Caki2 (cell line): Measurements from ENCODE around the gene KRT3. TPM values are rescaled to one million over a fixed set of nuclear protein-coding genes. Genes with fewer than 3 reads are reported as not detected.

ENCODE experiments used
- DNase-seq: peaks from one replicate; pipeline ENCODE4 v3.0.0-alpha.2; 2015; ENCODE audit warnings: low read depth
- in situ Hi-C: cut with HindIII; loops from 2 replicates; pipeline ENCODE4 v1.10.0; 2016; ENCODE audit warnings: low sequenced_read_pairs, low pct_unique_long_range_greater_than_20kb, mixed read lengths
- total RNA-seq: library from RNA; depleted of rRNA; stranded (reverse); fragments of >200 nt; shearing (Covaris generic); gene quantifications from 2 replicates; pipeline ENCODE4 v1.2.3, GENCODE V29; 2014; ENCODE audit warnings: low replicate concordance

Gene KRT3
- total RNA-seq, 1 experiment from 2014 or later, result not detected

- no peak for DNase-seq
- in situ Hi-C loops, result no loop called here
Measured at GRCh38 chr12:52817699-52818238, 21.9 kb upstream of the KRT3 start.

DNA sequence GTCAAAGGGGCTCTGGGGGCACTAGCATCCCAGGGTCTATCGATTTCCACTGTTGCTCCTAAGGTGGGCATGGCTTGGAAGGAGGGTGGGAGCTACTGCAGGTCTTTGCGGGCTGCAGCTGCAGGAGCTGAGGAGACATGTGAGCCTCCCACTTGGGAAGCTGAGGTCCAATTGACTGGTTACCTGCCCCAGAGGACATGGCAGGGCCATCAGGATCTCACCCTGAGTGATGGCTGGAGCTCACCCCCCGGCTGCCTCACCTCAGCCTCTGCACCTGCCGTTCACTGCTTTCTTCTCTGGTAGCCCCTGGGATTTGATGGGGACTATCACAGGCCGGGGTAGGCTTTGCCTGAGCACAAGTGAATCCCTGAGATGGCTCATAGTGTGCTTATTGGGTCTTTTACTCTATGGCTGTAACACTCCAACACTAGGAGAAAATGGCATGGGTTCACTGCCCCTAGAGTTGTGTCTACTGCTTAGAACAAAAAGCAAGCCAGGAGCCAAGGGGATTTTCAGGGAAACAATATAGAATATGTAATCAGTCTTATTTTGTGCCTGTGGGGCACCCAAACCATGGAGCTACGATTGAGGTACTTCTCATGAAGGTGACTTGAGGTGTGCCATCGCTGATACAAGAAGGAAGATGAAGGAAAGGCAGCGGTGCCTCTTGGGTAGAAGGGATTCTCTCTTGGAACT lies 21.2 kb upstream of the KRT3 start:
- DNase-seq, result no peak
- in situ Hi-C loops, result no loop called here

GRCh38 chr12:52815676-52816588 lies 20.0 kb upstream of the KRT3 start:
- in situ Hi-C loops, result no loop called here
- DNase-seq, result no peak

GRCh38 chr12:52815161-52815560 lies 19.2 kb upstream of the KRT3 start:
- no peak for DNase-seq
- in situ Hi-C loops, result no loop called here

DNA sequence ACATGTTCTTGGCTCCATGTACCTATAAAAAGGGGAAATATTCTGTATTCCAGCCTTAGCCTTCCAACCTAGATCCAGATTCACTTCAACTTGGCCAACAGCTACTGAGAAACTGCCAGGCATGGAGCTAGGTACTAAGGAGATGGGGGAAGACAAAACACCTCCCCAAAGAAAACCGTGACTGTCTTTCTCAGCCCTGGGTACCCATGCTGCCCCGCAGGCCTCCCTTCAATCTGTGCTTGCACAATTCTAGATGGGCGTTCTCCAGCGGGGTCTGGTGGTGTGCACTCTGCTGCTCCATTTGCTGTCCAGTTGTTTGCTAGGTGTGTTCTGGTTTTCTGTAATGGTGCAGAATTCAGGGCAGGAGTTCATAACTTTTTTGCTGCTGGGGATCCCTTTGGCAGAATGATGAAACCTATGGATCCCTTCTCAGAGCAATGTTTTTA lies 18.8 kb upstream of the KRT3 start:
- no peak for DNase-seq
- in situ Hi-C loops, result no loop called here

DNA sequence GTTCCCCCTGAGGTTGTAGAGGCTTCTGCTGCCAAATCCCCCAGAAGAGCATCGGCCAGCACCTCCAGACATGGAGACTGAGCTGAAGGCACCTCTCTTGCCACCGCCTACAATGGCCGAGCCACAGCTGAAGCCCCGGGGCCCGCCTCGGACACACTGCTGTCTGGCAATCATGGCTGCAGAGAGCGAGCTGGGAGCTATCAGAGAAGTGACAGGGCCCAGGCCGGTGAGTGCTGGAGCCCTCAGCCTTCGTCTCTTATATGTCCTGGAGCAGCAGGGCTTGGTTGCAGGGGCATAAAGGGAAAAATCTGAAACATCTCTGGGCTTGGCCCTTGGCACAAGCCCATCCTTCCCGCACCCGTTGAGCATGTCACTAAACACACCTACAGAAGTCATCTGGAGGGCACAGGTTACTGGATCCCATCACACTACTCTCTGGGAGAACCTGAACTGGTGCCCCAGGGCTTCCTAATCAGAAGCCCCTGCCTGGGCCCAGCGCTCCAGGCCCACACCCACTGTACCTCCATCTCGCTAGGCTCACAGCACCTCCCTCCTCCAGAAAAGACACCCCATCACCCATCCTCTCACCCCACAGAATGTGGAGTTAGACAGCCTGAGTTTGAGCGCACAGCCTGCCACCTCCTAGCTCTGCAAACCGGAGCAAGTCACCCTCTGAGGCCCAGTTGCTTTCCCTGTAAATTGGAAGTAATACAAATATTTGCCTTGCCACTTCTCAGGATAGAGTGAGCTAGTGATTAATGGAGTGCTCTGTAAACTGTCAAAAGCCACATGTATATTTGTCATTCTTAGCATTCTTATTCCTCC lies 18.2 kb upstream of the KRT3 start, which contains the start of gene KRT4:
TSS of gene KRT4 (minus strand) at position 232 of the 825 bp plus-strand sequence. CDS start at position 174, 58 bp downstream.
- DNase-seq, result peak; percentile 19
- in situ Hi-C loops, result no loop called here

GRCh38 chr12:52813203-52813819 lies 17.4 kb upstream of the KRT3 start:
- in situ Hi-C loops, result no loop called here
- no peak for DNase-seq

DNA sequence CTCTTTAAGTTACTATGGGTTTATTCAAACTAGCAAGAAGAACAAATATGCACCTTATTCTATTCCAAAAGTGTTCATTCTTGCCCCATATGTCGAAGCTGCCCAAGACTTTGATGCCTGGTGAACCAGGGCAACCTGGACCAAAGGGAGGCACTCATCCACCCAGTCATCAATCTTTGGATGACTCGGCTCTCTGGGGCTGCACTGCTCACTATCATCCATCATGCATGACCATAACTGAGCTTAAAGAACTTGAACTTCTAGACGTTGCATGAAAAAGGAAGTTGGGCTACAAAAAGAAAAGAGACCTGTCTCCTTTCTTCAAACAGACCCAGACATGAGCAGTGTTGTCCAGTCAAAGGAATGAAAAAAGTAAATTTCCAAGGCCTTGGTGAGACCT lies 16.8 kb upstream of the KRT3 start:
- DNase-seq, result peak; percentile 43
- in situ Hi-C loops, result no loop called here

- no peak for DNase-seq
- in situ Hi-C loops, result no loop called here
Measured at GRCh38 chr12:52812073-52812400, 16.1 kb upstream of the KRT3 start.

DNA sequence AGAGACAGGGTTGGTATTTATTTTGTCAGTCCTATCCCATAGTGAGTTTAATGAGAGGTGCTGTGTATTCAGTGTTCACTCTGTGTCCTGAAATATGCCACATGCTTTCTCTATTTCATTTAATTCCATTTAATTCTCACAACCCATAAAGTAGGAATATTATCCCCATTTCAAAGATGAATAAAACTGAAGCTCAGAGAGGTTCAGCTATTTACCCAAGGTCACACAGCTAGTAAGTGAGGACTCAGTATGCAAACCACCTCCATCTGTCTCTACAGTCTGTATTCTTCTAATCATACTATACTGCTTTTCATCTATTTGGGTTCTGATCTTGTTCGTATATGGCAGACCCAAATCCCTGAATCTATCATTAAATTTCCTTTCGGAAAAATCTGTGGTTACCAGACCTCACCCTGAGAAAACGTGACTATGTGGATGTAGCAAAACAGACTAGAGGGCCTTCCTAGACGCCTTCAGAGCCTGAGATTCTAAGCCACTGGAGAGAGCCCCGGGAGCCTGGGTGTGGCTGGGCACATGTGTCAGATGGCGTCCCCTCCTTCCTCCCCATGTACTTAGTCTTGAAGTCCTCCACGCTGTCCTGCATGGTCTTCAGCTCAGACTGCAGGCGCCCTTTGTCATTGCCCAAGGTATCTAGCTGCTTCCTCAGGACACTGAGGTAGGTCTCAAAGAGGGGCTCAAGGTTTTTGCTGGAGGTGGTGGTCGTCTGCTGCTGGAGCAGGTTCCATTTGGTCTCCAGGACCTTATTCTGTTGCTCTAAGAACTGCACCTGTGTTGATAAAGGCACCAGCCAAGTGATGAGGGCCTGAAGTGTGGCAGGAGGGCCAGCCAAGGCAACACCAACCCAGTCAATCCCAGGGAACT lies 15.5 kb upstream of the KRT3 start:
- no peak for DNase-seq
- in situ Hi-C loops, result no loop called here

DNA sequence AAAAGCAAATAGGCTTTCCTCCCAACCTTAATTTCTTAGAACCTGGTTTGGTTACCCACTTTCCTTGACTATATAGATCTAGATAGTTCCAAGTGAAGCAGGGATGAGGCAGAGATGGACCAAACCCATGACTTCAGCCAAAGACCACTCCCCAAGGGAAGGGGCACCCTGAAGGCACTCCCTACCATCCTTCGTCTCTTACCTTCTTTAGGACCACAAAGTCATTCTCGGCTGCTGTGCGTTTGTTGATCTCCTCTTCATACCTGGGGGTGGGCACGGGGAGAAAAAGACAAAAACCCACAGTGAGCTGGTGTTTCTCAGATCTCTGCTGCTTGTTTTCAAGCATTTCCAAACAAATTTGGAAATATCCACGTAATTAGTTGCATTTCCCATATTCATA lies 14.6 kb upstream of the KRT3 start:
- DNase-seq, result no peak
- in situ Hi-C loops, result no loop called here

- in situ Hi-C loops, result no loop called here
- DNase-seq, result no peak
Measured at GRCh38 chr12:52809166-52809565, 13.2 kb upstream of the KRT3 start.

GRCh38 chr12:52808573-52809160 lies 12.8 kb upstream of the KRT3 start:
- in situ Hi-C loops, result no loop called here

GRCh38 chr12:52807544-52808470 lies 11.9 kb upstream of the KRT3 start:
- DNase-seq, result no peak
- in situ Hi-C loops, result no loop called here

More at GRCh38 chr12:52808573-52809160, 12.8 kb upstream of the KRT3 start:
- DNase-seq, result no peak

- no peak for DNase-seq
- in situ Hi-C loops, result no loop called here
Measured at GRCh38 chr12:52806821-52807543, 11.1 kb upstream of the KRT3 start.
